MM.1S (cell line): ENCODE data around the gene CCT2.

Source experiments
- DNase-seq: peaks from one replicate; pipeline ENCODE4 v3.0.0-alpha.2; 2015
- H2AFZ ChIP-seq: fragments of 300-600 bp; sonication (generic); 2 replicates; pipeline ENCODE4 v1.6.0; 2016; ENCODE audit warnings: antibody characterized with exemption, low read length
- H3F3A ChIP-seq: fragments of 300-600 bp; sonication (generic); 2 replicates; pipeline ENCODE4 v1.6.1; 2016; ENCODE audit warnings: mild to moderate bottlenecking, antibody characterized with exemption, low read length, moderate library complexity, mixed read lengths; ENCODE audit not compliant: insufficient read depth
- H3K27ac ChIP-seq: fragments of 300-600 bp; sonication (generic); 2 replicates; pipeline ENCODE4 v1.5.1; 2016; ENCODE audit warnings: mild to moderate bottlenecking, low read length
- H3K27me3 ChIP-seq: fragments of 300-600 bp; sonication (generic); replicated peaks from 2 replicates; pipeline ENCODE4 v1.6.0; 2016; ENCODE audit warnings: low read length; ENCODE audit not compliant: insufficient read depth
- H3K36me3 ChIP-seq: fragments of 300-600 bp; sonication (generic); replicated peaks from 2 replicates; pipeline ENCODE4 v1.6.1; 2016; ENCODE audit warnings: mild to moderate bottlenecking, low read length, mixed read lengths; ENCODE audit not compliant: insufficient read depth
- H3K4me1 ChIP-seq: fragments of 300-600 bp; sonication (generic); 2 replicates; pipeline ENCODE4 v1.6.1; 2016; ENCODE audit warnings: low read length, mixed read lengths
- H3K4me2 ChIP-seq: fragments of 300-600 bp; sonication (generic); 2 replicates; pipeline ENCODE4 v1.6.0; 2016; ENCODE audit warnings: low read depth, low read length
- H3K4me3 ChIP-seq: fragments of 300-600 bp; sonication (generic); 2 replicates; pipeline ENCODE4 v1.5.1; 2016; ENCODE audit warnings: low read length, mixed read lengths
- H3K79me2 ChIP-seq: fragments of 300-600 bp; sonication (generic); 2 replicates; pipeline ENCODE4 v1.6.1; 2016; ENCODE audit warnings: mixed run types, low read length, mixed read lengths
- H3K9ac ChIP-seq: fragments of 300-600 bp; sonication (generic); 2 replicates; pipeline ENCODE4 v1.6.1; 2016; ENCODE audit warnings: low read length, mixed read lengths
- H3K9me2 ChIP-seq: fragments of 300-600 bp; sonication (generic); replicated peaks from 2 replicates; pipeline ENCODE4 v1.6.1; 2016; ENCODE audit warnings: mild to moderate bottlenecking, low read length, mixed read lengths; ENCODE audit not compliant: insufficient read depth
- H3K9me3 ChIP-seq: fragments of 300-600 bp; sonication (generic); replicated peaks from 2 replicates; pipeline ENCODE4 v1.6.1; 2016; ENCODE audit warnings: mild to moderate bottlenecking, low read length, mixed read lengths; ENCODE audit not compliant: insufficient read depth
- H4K20me1 ChIP-seq: fragments of 300-600 bp; sonication (generic); 2 replicates; pipeline ENCODE4 v1.6.1; 2016; ENCODE audit warnings: mild to moderate bottlenecking, low read length, moderate library complexity, mixed read lengths; ENCODE audit not compliant: insufficient read depth
- CTCF ChIP-seq: fragments of 300-600 bp; sonication (generic); IDR thresholded peaks from 2 replicates; pipeline ENCODE4 v1.5.1; 2016; ENCODE audit warnings: antibody characterized with exemption, low read length, mixed read lengths
- EZH2 ChIP-seq: fragments of 300-600 bp; sonication (generic); optimal IDR thresholded peaks from 2 replicates; pipeline ENCODE3; 2017; ENCODE audit warnings: low read depth, mild to moderate bottlenecking, antibody characterized with exemption, low read length, mixed read lengths
- EZH2phosphoT487 ChIP-seq: fragments of 300-600 bp; sonication (generic); IDR thresholded peaks from 2 replicates; pipeline ENCODE4 v1.6.1; 2018; ENCODE audit warnings: antibody characterized with exemption, low read length

The CCT2 gene

DNA sequence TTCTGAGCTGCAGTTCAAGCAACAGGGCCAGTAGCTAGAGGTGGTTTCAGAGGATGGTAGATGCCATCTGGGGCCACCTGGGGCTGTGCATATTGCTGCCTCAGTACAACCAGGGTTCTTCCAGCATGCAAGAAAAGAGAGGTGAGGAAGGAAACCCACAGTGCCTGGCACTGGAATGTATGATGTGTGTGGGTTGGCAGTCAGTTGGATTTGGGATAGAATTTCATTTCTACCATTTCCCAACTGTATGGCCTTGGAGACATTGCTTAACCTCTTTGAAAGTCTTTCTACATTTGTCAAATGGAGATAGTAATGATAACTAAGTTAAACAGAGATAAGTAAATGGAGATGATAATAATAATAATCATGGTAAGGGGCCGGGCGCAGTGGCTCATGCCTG is 35.7 kb downstream of the CCT2 start:
- H3F3A ChIP-seq = no peaks in the 10 kb centered on the region
- no peaks in the 10 kb centered on the region for H3K4me1 ChIP-seq
- H3K36me3 ChIP-seq = no peaks in the 10 kb centered on the region
- no peak for DNase-seq
- no peaks in the 10 kb centered on the region for H3K27me3 ChIP-seq
- H4K20me1 ChIP-seq = no peaks in the 10 kb centered on the region
- no peak overlapping the region for H3K27ac ChIP-seq
- H3K4me3 ChIP-seq = no peak overlapping the region
- no peaks in the 10 kb centered on the region for H3K9me2 ChIP-seq
- H3K9me3 ChIP-seq = no peaks in the 10 kb centered on the region
- no peak overlapping the region for H2AFZ ChIP-seq
- H3K79me2 ChIP-seq = no peaks in the 10 kb centered on the region
- no peak overlapping the region for H3K9ac ChIP-seq
- no peak overlapping the region for H3K4me2 ChIP-seq
- TF ChIP-seq CTCF = no peak
- TF ChIP-seq EZH2phosphoT487 = no peak
- no peak for TF ChIP-seq EZH2

DNA sequence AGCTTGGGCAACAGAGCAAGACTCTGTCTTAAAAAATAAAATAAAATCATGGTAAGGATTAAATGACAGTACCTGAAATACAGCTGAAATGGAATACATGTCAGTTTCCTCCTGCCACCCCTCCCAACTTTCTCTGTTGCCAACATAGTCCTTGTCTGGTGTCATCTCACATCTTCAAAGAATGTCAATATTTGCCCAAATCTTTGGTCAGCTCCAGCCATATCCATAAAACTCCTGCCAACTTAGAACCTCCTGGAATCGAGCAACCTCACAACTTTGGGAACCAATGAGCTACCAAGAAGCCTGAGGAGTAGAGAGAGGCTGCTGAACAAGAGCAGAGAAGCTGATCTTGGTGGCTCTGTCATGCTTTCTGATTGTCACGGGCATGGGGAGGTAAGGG is 36.3 kb downstream of the CCT2 start:
- H3K79me2 ChIP-seq = no peaks in the 10 kb centered on the region
- H3K9ac ChIP-seq = no peak overlapping the region
- no peak for DNase-seq
- no peaks in the 10 kb centered on the region for H4K20me1 ChIP-seq
- H3K36me3 ChIP-seq = no peaks in the 10 kb centered on the region
- no peaks in the 10 kb centered on the region for H3K9me2 ChIP-seq
- TF ChIP-seq EZH2phosphoT487 = no peak
- no peak for TF ChIP-seq CTCF
- TF ChIP-seq EZH2 = no peak
- no peaks in the 10 kb centered on the region for H3K9me3 ChIP-seq
- no peak overlapping the region for H3K4me3 ChIP-seq
- H3F3A ChIP-seq = no peaks in the 10 kb centered on the region
- no peaks in the 10 kb centered on the region for H3K27me3 ChIP-seq
- no peak overlapping the region for H3K4me2 ChIP-seq
- H3K4me1 ChIP-seq = no peaks in the 10 kb centered on the region
- H3K27ac ChIP-seq = no peak overlapping the region
- H2AFZ ChIP-seq = no peak overlapping the region

GRCh38 chr12:69623970-69624369 is 38.7 kb downstream of the CCT2 start:
- no peaks in the 10 kb centered on the region for H3K27me3 ChIP-seq
- no peaks in the 10 kb centered on the region for H3K9me3 ChIP-seq
- H3K79me2 ChIP-seq = no peaks in the 10 kb centered on the region
- no peaks in the 10 kb centered on the region for H3K4me1 ChIP-seq
- no peak for DNase-seq
- H3K27ac ChIP-seq = no peak overlapping the region
- no peaks in the 10 kb centered on the region for H4K20me1 ChIP-seq
- no peaks in the 10 kb centered on the region for H3K36me3 ChIP-seq
- H2AFZ ChIP-seq = no peak overlapping the region
- no peaks in the 10 kb centered on the region for H3F3A ChIP-seq
- H3K9me2 ChIP-seq = no peaks in the 10 kb centered on the region
- H3K9ac ChIP-seq = no peak overlapping the region
- TF ChIP-seq CTCF (no peak), EZH2phosphoT487 (no peak), EZH2 (no peak)
- H3K4me2 ChIP-seq = no peak overlapping the region
- H3K4me3 ChIP-seq = no peak overlapping the region

DNA sequence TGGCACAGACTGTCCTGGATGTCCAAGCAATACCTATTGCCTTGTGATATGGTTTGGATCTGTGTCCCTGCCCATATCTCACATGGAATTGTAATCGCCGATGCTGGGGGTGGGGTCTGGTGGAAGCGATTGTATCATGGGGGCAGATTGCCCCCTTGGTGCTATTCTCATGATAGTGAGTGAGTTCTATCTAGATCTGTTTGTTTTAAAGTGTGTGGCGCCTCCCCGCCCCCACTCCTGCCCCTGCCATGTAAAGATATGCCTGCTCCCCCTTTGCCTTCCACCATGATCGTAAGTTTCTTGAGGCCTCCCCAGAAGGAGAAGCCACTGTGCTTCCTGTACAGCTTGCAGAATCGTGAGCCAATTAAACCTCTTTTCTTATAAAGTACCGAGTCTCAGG is 42.2 kb downstream of the CCT2 start:
- no peak for TF ChIP-seq CTCF
- TF ChIP-seq EZH2phosphoT487 = no peak
- no peak for TF ChIP-seq EZH2
- Histone ChIP-seq H3K4me1 (no peaks in the 10 kb centered on the region), H4K20me1 (no peaks in the 10 kb centered on the region), H3K27me3 (no peaks in the 10 kb centered on the region), H3K79me2 (no peaks in the 10 kb centered on the region), H3K9me2 (no peaks in the 10 kb centered on the region), H3K9ac (no peak overlapping the region), H2AFZ (no peak overlapping the region), H3K9me3 (no peaks in the 10 kb centered on the region), H3K27ac (no peak overlapping the region), H3F3A (no peaks in the 10 kb centered on the region), H3K4me3 (no peak overlapping the region), H3K4me2 (no peak overlapping the region), H3K36me3 (no peaks in the 10 kb centered on the region)
- DNase-seq = no peak
